ENCODE measurements around the gene DUOX2. TPM values are rescaled to one million over a fixed set of nuclear protein-coding genes. Genes with fewer than 3 reads are reported as not detected.

DUOX2 gene
- total RNA-seq, 1 experiment from 2014 or later: 0.44 TPM

- ATAC-seq (no peak), DNase-seq (ENCODE audit: low read depth, low spot score) (no peak)
- no peaks in the 10 kb centered on the region for H3K79me2 ChIP-seq (ENCODE audit: insufficient read depth, low read length)
- H3K36me3 ChIP-seq (ENCODE audit: control insufficient read depth in 1 of 2, insufficient read depth in 2 of 2, low read length in 2 of 2): no peaks in the 10 kb centered on the region
- no peaks in the 10 kb centered on the region for H3K9me3 ChIP-seq (ENCODE audit: control insufficient read depth in 1 of 2, insufficient read depth in 1 of 2, low read depth in 1 of 2, low read length in 2 of 2)
- no peaks in the 10 kb centered on the region for H3K9me2 ChIP-seq (ENCODE audit: insufficient read depth)
- TF ChIP-seq ZFX (IDR thresholded peaks at IDR 0.05): no peak
- TF ChIP-seq YY1 (IDR thresholded peaks at IDR 0.05; ENCODE audit: extremely low read depth, insufficient replicate concordance, low read depth, low read length): no peak
- TF ChIP-seq POLR2A (IDR thresholded peaks at IDR 0.05; ENCODE audit: borderline replicate concordance, extremely low read depth, insufficient read depth, insufficient read length): no peak
- no peak for TF ChIP-seq SP1 (IDR thresholded peaks at IDR 0.05; ENCODE audit: low read depth)
- no peak for TF ChIP-seq FOSL1 (IDR thresholded peaks at IDR 0.05; ENCODE audit: low read depth)
- TF ChIP-seq CTCF (IDR thresholded peaks at IDR 0.05 in 2 of 3, conservative IDR thresholded peaks at IDR 0.05 in 1 of 3; ENCODE audit: borderline replicate concordance in 1 of 3, insufficient read depth in 1 of 3, low read depth in 2 of 3, low read length in 2 of 3): no peak
- no peak for TF ChIP-seq ELF1 (IDR thresholded peaks at IDR 0.05; ENCODE audit: borderline replicate concordance, low read depth)
- H3K4me1 ChIP-seq (ENCODE audit: control insufficient read depth in 1 of 2, insufficient read depth in 2 of 2, low read length in 2 of 2): no peaks in the 10 kb centered on the region
- intact Hi-C loops (cut with micrococcal nuclease): no loop called here
- H3K9ac ChIP-seq (ENCODE audit: low read length): no peak overlapping the region
- H3K4me2 ChIP-seq (ENCODE audit: low read length): no peak overlapping the region
- CTCF ChIA-PET: interaction anchor here (2.3 kb wide), 1 partner anchor 12 kb away, joined by 16 read pairs; no protein-coding TSS in a partner anchor
- H3K27ac ChIP-seq (ENCODE audit: low read depth, low read length): no peak overlapping the region
- no TSS peak for BruUV-seq (replicated peaks)
- POLR2A ChIA-PET: no interaction called here
- RAD21 ChIA-PET (ENCODE audit: low non-redundant PET in 1 of 2, low total read pairs in 2 of 2, uncharacterized antibody in 2 of 2, unreplicated experiment in 2 of 2): no interaction called here
- no peaks in the 10 kb centered on the region for H3K27me3 ChIP-seq (ENCODE audit: insufficient read depth, low read length)
- H2AFZ ChIP-seq (ENCODE audit: low read depth, low read length, poor library complexity, severe bottlenecking): no peak overlapping the region
- H3K4me3 ChIP-seq (replicated peaks in 1 of 2; ENCODE audit: low read depth in 1 of 2, low read length in 2 of 2): no peak overlapping the region
- H4K20me1 ChIP-seq (ENCODE audit: insufficient read depth): no peaks in the 10 kb centered on the region
Observed at GRCh38 chr15:45106002-45106790, 7.8 kb downstream of the DUOX2 start.

- ChIA-PET POLR2A (no interaction called here), CTCF (interaction anchor here (2.3 kb wide), 1 partner anchor 13 kb away, joined by 16 read pairs; no protein-coding TSS in a partner anchor), RAD21 (ENCODE audit: low non-redundant PET in 1 of 2, low total read pairs in 2 of 2, uncharacterized antibody in 2 of 2, unreplicated experiment in 2 of 2) (no interaction called here)
- H3K4me2 ChIP-seq (ENCODE audit: low read length): no peak overlapping the region
- H3K9ac ChIP-seq (ENCODE audit: low read length): no peak overlapping the region
- no TSS peak for BruUV-seq (replicated peaks)
- H3K27me3 ChIP-seq (ENCODE audit: insufficient read depth, low read length): no peaks in the 10 kb centered on the region
- no peak overlapping the region for H3K27ac ChIP-seq (ENCODE audit: low read depth, low read length)
- TF ChIP-seq ZNF274 (IDR thresholded peaks at IDR 0.05; ENCODE audit: low read depth, low read length) (no peak), SP1 (IDR thresholded peaks at IDR 0.05; ENCODE audit: low read depth) (no peak), TCF7L2 (IDR thresholded peaks at IDR 0.05; ENCODE audit: borderline replicate concordance, extremely low read depth, insufficient read depth, insufficient read length) (no peak), CEBPB (IDR thresholded peaks at IDR 0.05; ENCODE audit: low read depth) (no peak), MAX (IDR thresholded peaks at IDR 0.05) (no peak), CTCF (IDR thresholded peaks at IDR 0.05 in 2 of 3, conservative IDR thresholded peaks at IDR 0.05 in 1 of 3; ENCODE audit: borderline replicate concordance in 1 of 3, insufficient read depth in 1 of 3, low read depth in 2 of 3, low read length in 2 of 3) (no peak)
- H3K4me3 ChIP-seq (replicated peaks in 1 of 2; ENCODE audit: low read depth in 1 of 2, low read length in 2 of 2): no peak overlapping the region
- no peaks in the 10 kb centered on the region for H3K36me3 ChIP-seq (ENCODE audit: control insufficient read depth in 1 of 2, insufficient read depth in 2 of 2, low read length in 2 of 2)
- DNase-seq (ENCODE audit: low read depth, low spot score) (no peak), ATAC-seq (no peak)
- H3K79me2 ChIP-seq (ENCODE audit: insufficient read depth, low read length): no peaks in the 10 kb centered on the region
- H2AFZ ChIP-seq (ENCODE audit: low read depth, low read length, poor library complexity, severe bottlenecking): no peak overlapping the region
- no peaks in the 10 kb centered on the region for H3K4me1 ChIP-seq (ENCODE audit: control insufficient read depth in 1 of 2, insufficient read depth in 2 of 2, low read length in 2 of 2)
- no peaks in the 10 kb centered on the region for H3K9me3 ChIP-seq (ENCODE audit: control insufficient read depth in 1 of 2, insufficient read depth in 1 of 2, low read depth in 1 of 2, low read length in 2 of 2)
- H3K9me2 ChIP-seq (ENCODE audit: insufficient read depth): no peaks in the 10 kb centered on the region
- intact Hi-C loops (cut with micrococcal nuclease): no loop called here
- no peaks in the 10 kb centered on the region for H4K20me1 ChIP-seq (ENCODE audit: insufficient read depth)
Observed at GRCh38 chr15:45105586-45105985, 8.4 kb downstream of the DUOX2 start.

Measured in HCT116 (cell line).